ENCODE results near the gene SPX.

The SPX gene

DNA sequence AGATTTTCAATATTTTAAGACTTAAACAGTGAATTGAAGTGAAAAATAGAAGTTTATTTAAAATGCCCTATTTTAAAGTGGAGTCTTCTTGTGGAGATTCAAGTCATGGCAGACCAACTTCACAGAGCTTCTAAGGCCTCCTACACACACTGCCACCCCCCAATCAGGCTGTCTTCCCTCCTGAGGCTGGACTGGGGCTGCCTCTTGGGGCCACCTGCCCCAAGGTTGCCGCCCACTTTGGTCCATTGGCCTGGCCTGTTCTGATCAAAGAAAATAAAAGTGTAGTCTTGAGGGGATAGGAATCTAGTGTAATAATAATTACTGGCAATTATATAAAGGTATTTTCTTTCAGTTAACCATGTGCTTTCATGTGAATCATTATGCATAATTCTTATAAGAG lies 23.2 kb upstream of the SPX start:
- H3K36me3 ChIP-seq (ENCODE audit: insufficient read depth, low read length), result peaks cover 14% of the 10 kb centered on the region
- peaks cover 55% of the 10 kb centered on the region for H3K79me2 ChIP-seq (ENCODE audit: insufficient read depth, low read length)
- no peak overlapping the region for H2AFZ ChIP-seq (ENCODE audit: low read length)
- H3F3A ChIP-seq (ENCODE audit: insufficient read depth, low read length), result no peaks in the 10 kb centered on the region
- no peaks in the 10 kb centered on the region for H3K27me3 ChIP-seq (ENCODE audit: insufficient read depth, low read length)
- no peaks in the 10 kb centered on the region for H3K9me2 ChIP-seq (ENCODE audit: low read depth, low read length)
- peak overlapping the region; percentile 88 for H3K4me3 ChIP-seq (ENCODE audit: low read depth, low read length, poor library complexity, severe bottlenecking)
- no peaks in the 10 kb centered on the region for H4K20me1 ChIP-seq (ENCODE audit: insufficient read depth, low read length)
- TF ChIP-seq, protein P1, sequence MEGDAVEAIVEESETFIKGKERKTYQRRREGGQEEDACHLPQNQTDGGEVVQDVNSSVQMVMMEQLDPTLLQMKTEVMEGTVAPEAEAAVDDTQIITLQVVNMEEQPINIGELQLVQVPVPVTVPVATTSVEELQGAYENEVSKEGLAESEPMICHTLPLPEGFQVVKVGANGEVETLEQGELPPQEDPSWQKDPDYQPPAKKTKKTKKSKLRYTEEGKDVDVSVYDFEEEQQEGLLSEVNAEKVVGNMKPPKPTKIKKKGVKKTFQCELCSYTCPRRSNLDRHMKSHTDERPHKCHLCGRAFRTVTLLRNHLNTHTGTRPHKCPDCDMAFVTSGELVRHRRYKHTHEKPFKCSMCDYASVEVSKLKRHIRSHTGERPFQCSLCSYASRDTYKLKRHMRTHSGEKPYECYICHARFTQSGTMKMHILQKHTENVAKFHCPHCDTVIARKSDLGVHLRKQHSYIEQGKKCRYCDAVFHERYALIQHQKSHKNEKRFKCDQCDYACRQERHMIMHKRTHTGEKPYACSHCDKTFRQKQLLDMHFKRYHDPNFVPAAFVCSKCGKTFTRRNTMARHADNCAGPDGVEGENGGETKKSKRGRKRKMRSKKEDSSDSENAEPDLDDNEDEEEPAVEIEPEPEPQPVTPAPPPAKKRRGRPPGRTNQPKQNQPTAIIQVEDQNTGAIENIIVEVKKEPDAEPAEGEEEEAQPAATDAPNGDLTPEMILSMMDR (IDR thresholded peaks at IDR 0.05; ENCODE audit: low read length), result no peak
- TF ChIP-seq EZH2 (IDR thresholded peaks at IDR 0.05; ENCODE audit: borderline replicate concordance, low read length), result no peak
- H3K27ac ChIP-seq (ENCODE audit: low read depth, low read length, poor library complexity, severe bottlenecking), result no peak overlapping the region
- H3K9me3 ChIP-seq (ENCODE audit: low read length), result no peaks in the 10 kb centered on the region
- H3K9ac ChIP-seq (ENCODE audit: low read length), result peak overlapping the region; percentile 81
- peaks cover 32% of the 10 kb centered on the region for H3K4me1 ChIP-seq (ENCODE audit: insufficient read depth, low read length, severe bottlenecking)
- H3K4me2 ChIP-seq (ENCODE audit: low read length), result peak overlapping the region; percentile 75

DNA sequence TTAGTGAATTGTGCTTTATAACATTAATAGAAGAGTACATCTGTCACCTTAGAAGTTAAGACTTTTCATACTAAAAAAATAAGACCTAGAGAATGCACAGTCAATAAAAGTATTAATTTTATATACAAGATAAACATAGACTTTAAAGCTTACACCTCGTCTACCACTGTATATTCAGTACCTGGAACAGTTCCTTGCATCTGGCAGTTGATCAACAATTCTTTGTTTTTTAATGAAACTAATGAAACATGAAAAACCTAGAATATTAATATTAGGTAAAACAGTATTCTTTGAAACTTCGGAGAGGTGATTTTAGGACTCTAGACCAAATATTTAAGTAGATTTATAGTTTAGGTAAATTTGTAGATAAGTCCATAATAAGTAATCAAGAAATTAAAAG lies 20.2 kb upstream of the SPX start:
- Histone ChIP-seq H3F3A (ENCODE audit: insufficient read depth, low read length) (no peaks in the 10 kb centered on the region), H3K27ac (ENCODE audit: low read depth, low read length, poor library complexity, severe bottlenecking) (no peak overlapping the region), H3K9ac (ENCODE audit: low read length) (no peak overlapping the region), H3K4me3 (ENCODE audit: low read depth, low read length, poor library complexity, severe bottlenecking) (no peak overlapping the region), H2AFZ (ENCODE audit: low read length) (no peak overlapping the region), H3K9me2 (ENCODE audit: low read depth, low read length) (no peaks in the 10 kb centered on the region), H4K20me1 (ENCODE audit: insufficient read depth, low read length) (no peaks in the 10 kb centered on the region), H3K27me3 (ENCODE audit: insufficient read depth, low read length) (no peaks in the 10 kb centered on the region), H3K79me2 (ENCODE audit: insufficient read depth, low read length) (peaks cover 55% of the 10 kb centered on the region), H3K9me3 (ENCODE audit: low read length) (no peaks in the 10 kb centered on the region), H3K4me2 (ENCODE audit: low read length) (no peak overlapping the region), H3K36me3 (ENCODE audit: insufficient read depth, low read length) (peaks cover 16% of the 10 kb centered on the region; the same call in 1 of the 2 replicates), H3K4me1 (ENCODE audit: insufficient read depth, low read length, severe bottlenecking) (peaks cover 17% of the 10 kb centered on the region)
- no peak for TF ChIP-seq EZH2 (IDR thresholded peaks at IDR 0.05; ENCODE audit: borderline replicate concordance, low read length)
- TF ChIP-seq, protein P1 (IDR thresholded peaks at IDR 0.05; ENCODE audit: low read length), result no peak

DNA sequence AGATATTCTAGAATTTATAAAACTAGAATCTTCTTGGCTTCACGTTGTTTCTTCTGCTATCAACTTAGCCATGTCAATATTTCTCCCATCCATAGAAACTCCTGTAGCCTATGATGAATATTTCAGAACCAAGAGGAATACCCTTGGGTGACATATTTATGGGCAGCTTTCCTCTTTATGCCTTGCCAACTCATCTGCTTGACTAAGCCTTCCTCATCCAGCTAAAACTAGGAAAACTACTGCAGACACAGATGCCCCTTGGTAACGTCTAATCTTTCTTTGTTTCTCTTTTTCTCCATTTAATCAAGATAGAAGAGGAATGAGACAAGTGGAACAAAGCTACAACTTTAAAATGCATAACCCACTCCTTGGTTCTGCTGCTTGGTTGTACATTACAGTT lies 18.2 kb upstream of the SPX start:
- no peak overlapping the region for H3K27ac ChIP-seq (ENCODE audit: low read depth, low read length, poor library complexity, severe bottlenecking)
- no peak overlapping the region for H2AFZ ChIP-seq (ENCODE audit: low read length)
- H3K79me2 ChIP-seq (ENCODE audit: insufficient read depth, low read length), result peaks cover 44% of the 10 kb centered on the region
- H3F3A ChIP-seq (ENCODE audit: insufficient read depth, low read length), result no peaks in the 10 kb centered on the region
- H3K9me2 ChIP-seq (ENCODE audit: low read depth, low read length), result no peaks in the 10 kb centered on the region
- H3K9ac ChIP-seq (ENCODE audit: low read length), result no peak overlapping the region
- no peak overlapping the region for H3K4me3 ChIP-seq (ENCODE audit: low read depth, low read length, poor library complexity, severe bottlenecking)
- no peaks in the 10 kb centered on the region for H3K9me3 ChIP-seq (ENCODE audit: low read length)
- no peaks in the 10 kb centered on the region for H3K27me3 ChIP-seq (ENCODE audit: insufficient read depth, low read length)
- no peak overlapping the region for H3K4me2 ChIP-seq (ENCODE audit: low read length)
- H4K20me1 ChIP-seq (ENCODE audit: insufficient read depth, low read length), result no peaks in the 10 kb centered on the region
- H3K4me1 ChIP-seq (ENCODE audit: insufficient read depth, low read length, severe bottlenecking), result peaks cover 10% of the 10 kb centered on the region
- peaks cover 25% of the 10 kb centered on the region; the same call in 1 of the 2 replicates for H3K36me3 ChIP-seq (ENCODE audit: insufficient read depth, low read length)
- TF ChIP-seq EZH2 (IDR thresholded peaks at IDR 0.05; ENCODE audit: borderline replicate concordance, low read length), result no peak
- TF ChIP-seq, protein P1 (IDR thresholded peaks at IDR 0.05; ENCODE audit: low read length), result no peak
